ENCODE measurements around the gene RPS19BP1.

The RPS19BP1 gene, protein sequence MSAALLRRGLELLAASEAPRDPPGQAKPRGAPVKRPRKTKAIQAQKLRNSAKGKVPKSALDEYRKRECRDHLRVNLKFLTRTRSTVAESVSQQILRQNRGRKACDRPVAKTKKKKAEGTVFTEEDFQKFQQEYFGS

DNA sequence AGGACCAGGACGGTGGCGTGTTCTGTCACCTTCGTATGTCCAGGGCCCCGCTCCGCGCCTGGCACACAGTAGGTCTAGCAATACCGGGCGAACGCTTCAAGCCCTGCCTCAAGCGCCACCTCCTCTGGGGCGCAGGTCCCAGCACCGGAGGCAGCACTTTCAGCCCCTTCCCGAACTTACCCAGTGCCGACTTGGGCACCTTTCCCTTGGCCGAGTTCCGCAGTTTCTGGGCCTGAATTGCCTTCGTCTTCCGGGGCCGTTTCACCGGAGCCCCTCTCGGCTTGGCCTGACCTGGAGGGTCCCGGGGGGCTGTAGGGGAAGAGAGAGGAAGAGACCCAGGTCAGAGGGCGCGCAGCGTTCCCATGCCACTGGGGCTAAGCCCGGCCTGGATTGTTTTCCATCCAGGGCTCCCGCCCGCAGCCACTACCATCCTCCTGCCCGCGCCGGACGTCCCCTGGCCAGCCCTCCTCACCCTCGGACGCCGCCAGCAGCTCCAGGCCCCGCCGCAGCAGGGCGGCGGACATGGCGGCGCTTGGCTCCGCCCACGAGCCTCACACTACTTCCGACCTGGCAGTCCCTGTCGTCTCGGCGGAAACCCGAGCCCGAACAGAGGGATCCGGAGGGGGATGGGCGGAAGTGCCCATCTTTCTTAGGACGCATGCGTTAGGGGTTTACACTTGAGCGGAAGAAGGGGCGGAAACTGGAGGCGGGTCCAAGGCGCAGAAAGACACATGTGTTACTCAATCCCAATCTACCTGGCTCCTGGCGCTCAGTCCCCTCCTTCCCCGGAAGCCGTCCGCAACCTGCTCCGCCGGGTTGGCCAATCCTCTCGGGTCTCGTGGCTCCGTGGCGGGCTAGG is at the start of gene RPS19BP1:
Gene RPS19BP1 (minus strand): TSS at position 534 of the 859 bp plus-strand sequence. CDS start 10 bp downstream, at position 524.
- peak within 1 kb of the TSS; percentile 99 for H3K9ac ChIP-seq (ENCODE audit: insufficient read length, low read depth)
- peak within 1 kb of the TSS; percentile 94 for H3K4me3 ChIP-seq (ENCODE audit: insufficient read length, low read depth)
- no peaks in the 10 kb centered on the region for H3K9me3 ChIP-seq (ENCODE audit: insufficient read depth, low read length)
- TF ChIP-seq YY1 (IDR thresholded peaks at IDR 0.05; ENCODE audit: insufficient read depth, insufficient read length), result peak; percentile 57
- TF ChIP-seq SUZ12 (IDR thresholded peaks at IDR 0.05; ENCODE audit: extremely low read depth, insufficient read depth, insufficient read length), result no peak
- DNase-seq (ENCODE audit: low read depth, low spot score), result peak; percentile 95
- peaks cover 30% of the 10 kb centered on the region for H3K4me1 ChIP-seq (ENCODE audit: insufficient read depth, insufficient read length)
- no peaks in the 10 kb centered on the region for H3K27me3 ChIP-seq (ENCODE audit: insufficient read depth, insufficient read length)
- peaks cover 29% of the 10 kb centered on the region for H3K36me3 ChIP-seq (ENCODE audit: insufficient read depth, insufficient read length, low read length)

DNA sequence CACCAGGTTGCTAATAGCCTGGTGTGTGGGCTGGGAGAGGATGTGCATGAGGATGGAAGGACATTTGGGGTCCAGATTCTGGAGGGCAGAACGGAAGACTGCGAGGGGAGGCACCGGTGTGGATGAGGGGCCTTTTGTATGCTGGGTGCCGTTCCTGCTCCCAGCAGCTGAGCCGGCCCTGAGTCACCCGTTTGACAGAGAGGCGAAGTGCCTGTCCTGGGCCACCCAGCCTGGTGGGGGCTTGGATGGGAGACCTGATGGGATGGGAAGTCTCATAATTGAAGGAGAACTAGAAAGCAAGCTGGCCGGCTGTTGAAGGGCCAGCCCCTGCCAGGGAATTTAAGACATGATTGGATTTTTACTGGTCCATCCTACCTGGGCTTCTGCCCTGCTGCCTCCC is 48.8 kb upstream of the RPS19BP1 start:
- Histone ChIP-seq H3K4me3 (ENCODE audit: insufficient read length, low read depth) (no peak overlapping the region), H3K36me3 (ENCODE audit: insufficient read depth, insufficient read length, low read length) (no peaks in the 10 kb centered on the region), H3K9me3 (ENCODE audit: insufficient read depth, low read length) (no peaks in the 10 kb centered on the region), H3K9ac (ENCODE audit: insufficient read length, low read depth) (no peak overlapping the region), H3K4me1 (ENCODE audit: insufficient read depth, insufficient read length) (peaks cover 15% of the 10 kb centered on the region), H3K27me3 (ENCODE audit: insufficient read depth, insufficient read length) (no peaks in the 10 kb centered on the region)
- no peak for DNase-seq (ENCODE audit: low read depth, low spot score)
- TF ChIP-seq ZNF274 (IDR thresholded peaks at IDR 0.05; ENCODE audit: low read depth, low read length), result no peak

DNA sequence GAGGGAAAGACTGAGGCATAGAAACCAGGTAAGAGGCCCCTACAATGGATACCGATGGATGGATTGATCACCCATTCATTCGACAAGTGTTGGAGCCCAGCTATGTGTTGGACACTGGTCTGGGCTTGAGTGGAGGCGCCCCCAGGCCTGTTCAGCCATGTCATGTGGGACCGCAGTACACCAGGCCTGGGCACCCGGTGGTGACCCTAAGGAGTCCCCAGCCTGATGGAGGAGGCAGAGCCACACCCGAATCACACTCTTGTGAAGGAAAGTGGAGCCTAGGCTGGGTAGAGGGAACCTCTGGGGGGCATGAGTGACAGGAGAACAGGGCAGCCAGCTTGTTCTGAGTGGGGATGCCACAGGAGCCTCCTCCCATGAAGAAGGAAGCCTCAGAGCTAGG is 48.2 kb upstream of the RPS19BP1 start:
- DNase-seq (ENCODE audit: low read depth, low spot score), result no peak
- H3K27me3 ChIP-seq (ENCODE audit: insufficient read depth, insufficient read length), result no peaks in the 10 kb centered on the region
- H3K9me3 ChIP-seq (ENCODE audit: insufficient read depth, low read length), result no peaks in the 10 kb centered on the region
- no peaks in the 10 kb centered on the region for H3K36me3 ChIP-seq (ENCODE audit: insufficient read depth, insufficient read length, low read length)
- H3K9ac ChIP-seq (ENCODE audit: insufficient read length, low read depth), result no peak overlapping the region
- TF ChIP-seq ZNF274 (IDR thresholded peaks at IDR 0.05; ENCODE audit: low read depth, low read length), result no peak
- TF ChIP-seq SUZ12 (IDR thresholded peaks at IDR 0.05; ENCODE audit: extremely low read depth, insufficient read depth, insufficient read length), result no peak
- TF ChIP-seq YY1 (IDR thresholded peaks at IDR 0.05; ENCODE audit: insufficient read depth, insufficient read length), result no peak
- peaks cover 15% of the 10 kb centered on the region for H3K4me1 ChIP-seq (ENCODE audit: insufficient read depth, insufficient read length)
- no peak overlapping the region for H3K4me3 ChIP-seq (ENCODE audit: insufficient read length, low read depth)

DNA sequence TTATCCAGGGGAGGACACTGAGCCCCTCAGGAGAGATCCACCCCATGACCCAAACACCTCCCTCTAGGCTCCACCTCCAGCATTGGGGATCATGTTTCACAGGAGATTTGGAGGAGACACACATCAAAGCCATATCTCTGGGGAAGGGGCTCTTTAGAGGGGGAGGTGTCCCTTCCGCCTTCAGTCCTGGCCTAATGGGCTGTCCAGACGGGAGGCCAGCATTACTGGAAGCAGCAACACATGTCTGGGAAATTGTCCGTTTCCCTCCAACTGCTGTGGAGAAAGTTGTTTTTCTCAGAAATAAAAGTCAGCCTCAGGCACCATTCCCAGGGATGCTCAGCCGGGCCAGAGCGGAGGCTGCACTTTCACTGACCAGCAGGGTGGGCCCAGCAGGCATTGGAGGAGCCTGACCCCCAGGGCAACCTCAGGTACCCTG is 47.5 kb upstream of the RPS19BP1 start:
- no peak for TF ChIP-seq YY1 (IDR thresholded peaks at IDR 0.05; ENCODE audit: insufficient read depth, insufficient read length)
- no peak for TF ChIP-seq SUZ12 (IDR thresholded peaks at IDR 0.05; ENCODE audit: extremely low read depth, insufficient read depth, insufficient read length)
- no peak for TF ChIP-seq ZNF274 (IDR thresholded peaks at IDR 0.05; ENCODE audit: low read depth, low read length)
- peaks cover 15% of the 10 kb centered on the region for H3K4me1 ChIP-seq (ENCODE audit: insufficient read depth, insufficient read length)
- H3K27me3 ChIP-seq (ENCODE audit: insufficient read depth, insufficient read length), result no peaks in the 10 kb centered on the region
- H3K9me3 ChIP-seq (ENCODE audit: insufficient read depth, low read length), result no peaks in the 10 kb centered on the region
- no peak overlapping the region for H3K4me3 ChIP-seq (ENCODE audit: insufficient read length, low read depth)
- no peak for DNase-seq (ENCODE audit: low read depth, low spot score)
- no peak overlapping the region for H3K9ac ChIP-seq (ENCODE audit: insufficient read length, low read depth)
- no peaks in the 10 kb centered on the region for H3K36me3 ChIP-seq (ENCODE audit: insufficient read depth, insufficient read length, low read length)

DNA sequence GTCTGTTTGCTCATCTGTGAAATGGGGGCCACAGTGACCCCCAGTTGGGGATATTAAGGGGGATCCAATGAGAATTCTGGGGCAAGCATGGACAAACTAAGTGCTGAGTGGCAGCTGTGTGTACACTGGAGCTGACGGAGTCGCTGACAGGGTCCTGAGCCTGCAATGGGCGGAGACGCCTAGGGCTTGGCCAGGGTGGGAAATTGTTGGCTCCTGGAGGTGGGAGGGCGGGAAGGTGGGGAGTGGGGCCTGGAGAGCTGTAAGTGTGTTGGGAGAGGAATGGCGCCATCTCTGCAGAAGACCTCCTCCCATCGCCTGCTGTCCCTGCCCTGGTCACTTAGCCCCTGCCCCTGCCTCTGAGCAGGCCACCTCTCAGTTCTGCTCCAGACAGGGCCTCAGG is 45.4 kb upstream of the RPS19BP1 start:
- DNase-seq (ENCODE audit: low read depth, low spot score), result no peak
- Histone ChIP-seq H3K4me1 (ENCODE audit: insufficient read depth, insufficient read length) (peaks cover 17% of the 10 kb centered on the region), H3K36me3 (ENCODE audit: insufficient read depth, insufficient read length, low read length) (no peaks in the 10 kb centered on the region), H3K27me3 (ENCODE audit: insufficient read depth, insufficient read length) (no peaks in the 10 kb centered on the region), H3K9ac (ENCODE audit: insufficient read length, low read depth) (no peak overlapping the region), H3K4me3 (ENCODE audit: insufficient read length, low read depth) (no peak overlapping the region), H3K9me3 (ENCODE audit: insufficient read depth, low read length) (no peaks in the 10 kb centered on the region)
- TF ChIP-seq ZNF274 (IDR thresholded peaks at IDR 0.05; ENCODE audit: low read depth, low read length), result no peak
- TF ChIP-seq SUZ12 (IDR thresholded peaks at IDR 0.05; ENCODE audit: extremely low read depth, insufficient read depth, insufficient read length), result no peak
- no peak for TF ChIP-seq YY1 (IDR thresholded peaks at IDR 0.05; ENCODE audit: insufficient read depth, insufficient read length)

DNA sequence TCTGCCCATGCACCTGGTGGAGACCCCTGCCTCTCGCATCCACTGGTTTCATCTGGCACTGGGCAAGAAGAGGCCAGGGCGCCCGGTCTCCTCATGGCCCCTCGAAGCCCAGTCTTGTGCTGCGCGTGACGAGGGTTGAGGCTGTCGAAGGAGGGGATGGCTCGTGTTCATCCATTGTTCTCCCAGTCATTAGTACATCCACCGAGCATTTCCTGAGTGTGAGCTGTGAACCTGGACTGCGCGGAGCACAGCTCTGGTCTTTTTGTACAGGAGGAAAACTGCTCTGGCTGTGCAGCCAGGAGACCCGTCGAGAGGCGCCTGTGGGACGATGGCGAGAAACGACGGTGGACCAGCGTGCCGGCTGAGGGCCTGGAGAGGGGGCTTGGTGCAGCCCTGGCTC is 44.8 kb upstream of the RPS19BP1 start:
- no peak for TF ChIP-seq SUZ12 (IDR thresholded peaks at IDR 0.05; ENCODE audit: extremely low read depth, insufficient read depth, insufficient read length)
- TF ChIP-seq ZNF274 (IDR thresholded peaks at IDR 0.05; ENCODE audit: low read depth, low read length), result no peak
- no peak for TF ChIP-seq YY1 (IDR thresholded peaks at IDR 0.05; ENCODE audit: insufficient read depth, insufficient read length)
- no peaks in the 10 kb centered on the region for H3K27me3 ChIP-seq (ENCODE audit: insufficient read depth, insufficient read length)
- H3K4me3 ChIP-seq (ENCODE audit: insufficient read length, low read depth), result no peak overlapping the region
- H3K9me3 ChIP-seq (ENCODE audit: insufficient read depth, low read length), result no peaks in the 10 kb centered on the region
- H3K4me1 ChIP-seq (ENCODE audit: insufficient read depth, insufficient read length), result peaks cover 17% of the 10 kb centered on the region
- H3K9ac ChIP-seq (ENCODE audit: insufficient read length, low read depth), result no peak overlapping the region
- DNase-seq (ENCODE audit: low read depth, low spot score), result no peak
- no peaks in the 10 kb centered on the region for H3K36me3 ChIP-seq (ENCODE audit: insufficient read depth, insufficient read length, low read length)

DNA sequence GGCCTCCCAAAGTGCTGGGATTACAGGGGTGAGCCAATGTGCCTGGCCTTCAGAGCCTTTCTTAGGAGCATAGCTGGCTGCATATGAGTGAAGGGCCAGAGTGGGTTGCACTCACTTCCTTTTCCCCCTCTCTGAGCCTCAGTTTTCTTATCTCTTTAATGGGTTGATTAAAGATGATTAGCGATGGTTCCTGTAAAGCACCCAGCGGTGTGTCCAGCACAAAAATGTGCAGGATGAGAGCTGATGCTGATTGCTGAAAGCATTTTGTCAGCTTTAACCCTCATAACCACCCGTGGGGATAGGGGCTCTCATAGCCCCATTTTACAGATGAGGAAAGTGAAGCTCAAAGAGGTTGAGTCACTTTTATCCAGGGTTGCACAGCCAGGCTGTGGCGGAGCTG is 43.5 kb upstream of the RPS19BP1 start:
- no peaks in the 10 kb centered on the region for H3K36me3 ChIP-seq (ENCODE audit: insufficient read depth, insufficient read length, low read length)
- no peaks in the 10 kb centered on the region for H3K9me3 ChIP-seq (ENCODE audit: insufficient read depth, low read length)
- no peaks in the 10 kb centered on the region for H3K27me3 ChIP-seq (ENCODE audit: insufficient read depth, insufficient read length)
- no peak overlapping the region for H3K9ac ChIP-seq (ENCODE audit: insufficient read length, low read depth)
- DNase-seq (ENCODE audit: low read depth, low spot score), result no peak
- no peak overlapping the region for H3K4me3 ChIP-seq (ENCODE audit: insufficient read length, low read depth)
- peaks cover 17% of the 10 kb centered on the region for H3K4me1 ChIP-seq (ENCODE audit: insufficient read depth, insufficient read length)
- TF ChIP-seq YY1 (IDR thresholded peaks at IDR 0.05; ENCODE audit: insufficient read depth, insufficient read length) (no peak), ZNF274 (IDR thresholded peaks at IDR 0.05; ENCODE audit: low read depth, low read length) (no peak), SUZ12 (IDR thresholded peaks at IDR 0.05; ENCODE audit: extremely low read depth, insufficient read depth, insufficient read length) (no peak)
